H1 (cell line): ENCODE measurements around the gene EVA1B. TPM values are rescaled to one million over a fixed set of nuclear protein-coding genes. Genes with fewer than 3 reads are reported as not detected.

Experiments
- CTCF ChIA-PET: fragments of 300-600 bp; sonication (Branson Sonifier 250); formaldehyde crosslinking; loops from one replicate; lab custom pipeline; 2021; ENCODE audit not compliant: partially characterized antibody; lab: Charles Lee
- POLR2A ChIA-PET: fragments of 300-600 bp; sonication (Branson Sonifier 250); formaldehyde crosslinking; loops from one replicate; lab custom pipeline; 2021; ENCODE audit warnings: inconsistent platforms; ENCODE audit not compliant: partially characterized antibody; lab: Charles Lee
- DNase-seq, 2 experiments: peaks; one replicate each; pipeline versions ENCODE4 v3.0.0 to v3.0.0-alpha.2; 2010 to 2022; ENCODE audit warnings: low spot score in 2 of 2, low read depth in 1 of 2, mixed read lengths in 1 of 2
- FAIRE-seq: peaks from 2 replicates; lab custom pipeline; 2011; peaks lifted over from hg19 to GRCh38; lab: Jason Lieb, UNC
- H2AFZ ChIP-seq: 2 replicates; pipeline ENCODE4 v1.8.1; 2012; ENCODE audit warnings: low read length, inconsistent platforms
- H2AK5ac ChIP-seq: 2 replicates; pipeline ENCODE4 v1.6.1; 2013; ENCODE audit warnings: low read depth, low read length
- H2BK120ac ChIP-seq: replicated peaks from 2 replicates; pipeline ENCODE3; 2013; ENCODE audit warnings: low read depth, low read length, inconsistent platforms
- H2BK12ac ChIP-seq: 2 replicates; pipeline ENCODE4 v1.6.1; 2013; ENCODE audit warnings: low read depth, low read length
- H2BK15ac ChIP-seq: 2 replicates; pipeline ENCODE4 v1.6.1; 2013; ENCODE audit warnings: low read length
- H2BK20ac ChIP-seq: 2 replicates; pipeline ENCODE4 v1.6.1; 2013; ENCODE audit warnings: low read length
- H2BK5ac ChIP-seq: 2 replicates; pipeline ENCODE4 v1.6.1; 2013; ENCODE audit warnings: low read depth, low read length
- H3K14ac ChIP-seq: 2 replicates; pipeline ENCODE4 v1.6.1; 2013; ENCODE audit warnings: inconsistent platforms; ENCODE audit not compliant: insufficient read length
- H3K18ac ChIP-seq: 2 replicates; pipeline ENCODE4 v1.6.1; 2013; ENCODE audit warnings: low read length; ENCODE audit errors: extremely low read depth
- H3K23ac ChIP-seq: 2 replicates; pipeline ENCODE4 v1.6.1; 2013; ENCODE audit warnings: inconsistent platforms; ENCODE audit not compliant: insufficient read length
- H3K23me2 ChIP-seq: 2 replicates; pipeline ENCODE4 v1.6.1; 2013; ENCODE audit warnings: low read depth, low read length
- H3K27ac ChIP-seq: 2 replicates; pipeline ENCODE4 v1.6.1; 2011; ENCODE audit warnings: low read depth, low read length, inconsistent platforms
- H3K27me3 ChIP-seq, 4 experiments: replicated peaks in 1 of 4; 1 replicate in 1 of 4; 2 replicates in 3 of 4; pipeline versions ENCODE4 v1.6.1 to v1.8.1; 2011 to 2013; ENCODE audit warnings: low read length in 3 of 4, mild to moderate bottlenecking in 3 of 4, inconsistent platforms in 2 of 4, mixed read lengths in 2 of 4, moderate library complexity in 1 of 4; ENCODE audit not compliant: control insufficient read depth in 3 of 4, insufficient read depth in 3 of 4; ENCODE audit errors: extremely low read depth in 1 of 4
- H3K36me3 ChIP-seq, 4 experiments: 2 replicates each; pipeline versions ENCODE4 v1.6.1 to v1.8.1; 2011 to 2013; ENCODE audit warnings: mild to moderate bottlenecking in 4 of 4, low read length in 3 of 4, moderate library complexity in 2 of 4, control low read depth in 1 of 4, inconsistent platforms in 1 of 4; ENCODE audit not compliant: insufficient read depth in 4 of 4, control insufficient read depth in 2 of 4
- H3K4ac ChIP-seq: replicated peaks from 2 replicates; pipeline ENCODE3; 2013; ENCODE audit warnings: low read length, low read depth, mixed read lengths, inconsistent platforms; ENCODE audit not compliant: insufficient read length
- H3K4me1 ChIP-seq, 4 experiments: replicated peaks in 1 of 4; 1 replicate in 1 of 4; 2 replicates in 3 of 4; pipeline versions ENCODE4 v1.6.1 to v1.8.1; 2011 to 2013; ENCODE audit warnings: low read length in 3 of 4, inconsistent platforms in 2 of 4, mixed read lengths in 1 of 4; ENCODE audit not compliant: insufficient read depth in 4 of 4, control insufficient read depth in 3 of 4
- H3K4me2 ChIP-seq, 2 experiments: 2 replicates each; pipeline versions ENCODE4 v1.6.1 to v1.8.1; 2011 to 2013; ENCODE audit warnings: low read depth in 2 of 2, low read length in 2 of 2, control low read depth in 1 of 2, inconsistent platforms in 1 of 2, mild to moderate bottlenecking in 1 of 2; ENCODE audit not compliant: insufficient read depth in 1 of 2
- H3K4me3 ChIP-seq, 4 experiments: fragments of 200-600, 300-600 bp in 1 of 4; sonication (generic), shearing (Covaris generic), sonication (Bioruptor Twin) in 1 of 4; 2 replicates each; pipeline versions ENCODE4 v1.5.1 to v1.8.1; 2011 to 2016; ENCODE audit warnings: low read length in 4 of 4, low read depth in 3 of 4, control low read depth in 2 of 4, inconsistent platforms in 2 of 4, mild to moderate bottlenecking in 2 of 4, mixed read lengths in 1 of 4, moderate library complexity in 1 of 4; ENCODE audit not compliant: insufficient read depth in 2 of 4; ENCODE audit errors: extremely low read depth in 1 of 4
- H3K56ac ChIP-seq: replicated peaks from 2 replicates; pipeline ENCODE3; 2013; ENCODE audit warnings: low read depth, mild to moderate bottlenecking, mixed read lengths, low read length, inconsistent platforms; ENCODE audit not compliant: insufficient read length
- H3K79me1 ChIP-seq: 2 replicates; pipeline ENCODE4 v1.6.1; 2013; ENCODE audit warnings: low read depth, low read length, control low read depth
- H3K79me2 ChIP-seq, 2 experiments: 2 replicates each; pipeline versions ENCODE4 v1.6.1 to v1.8.1; 2012 to 2013; ENCODE audit warnings: low read length in 2 of 2, mild to moderate bottlenecking in 2 of 2, inconsistent platforms in 1 of 2; ENCODE audit not compliant: insufficient read depth in 2 of 2, control insufficient read depth in 1 of 2
- H3K9ac ChIP-seq, 4 experiments: replicated peaks in 1 of 4; 1 replicate in 1 of 4; 2 replicates in 3 of 4; pipeline versions ENCODE4 v1.6.1 to v1.8.1; 2011 to 2013; ENCODE audit warnings: low read depth in 3 of 4, low read length in 3 of 4, control low read depth in 2 of 4, mild to moderate bottlenecking in 2 of 4, moderate library complexity in 2 of 4, inconsistent platforms in 1 of 4; ENCODE audit errors: extremely low read depth in 1 of 4
- H3K9me3 ChIP-seq, 2 experiments: 2 replicates each; pipeline versions ENCODE4 v1.6.1 to v1.8.1; 2012 to 2013; ENCODE audit warnings: mild to moderate bottlenecking in 2 of 2, moderate library complexity in 2 of 2, control low read depth in 1 of 2, inconsistent platforms in 1 of 2, low read depth in 1 of 2, low read length in 1 of 2, mixed read lengths in 1 of 2; ENCODE audit not compliant: insufficient read depth in 2 of 2
- H4K20me1 ChIP-seq, 2 experiments: replicated peaks in 1 of 2; 2 replicates each; pipeline versions ENCODE3 to v1.8.1; 2011 to 2013; ENCODE audit warnings: inconsistent platforms in 2 of 2, low read length in 2 of 2, mild to moderate bottlenecking in 1 of 2; ENCODE audit not compliant: insufficient read depth in 2 of 2, control insufficient read depth in 1 of 2
- H4K5ac ChIP-seq: 2 replicates; pipeline ENCODE4 v1.6.1; 2013; ENCODE audit warnings: low read length, low read depth, mixed read lengths, inconsistent platforms; ENCODE audit not compliant: insufficient read length
- H4K8ac ChIP-seq: 2 replicates; pipeline ENCODE4 v1.8.0; 2013; ENCODE audit warnings: mild to moderate bottlenecking, moderate library complexity, low read length, inconsistent platforms; ENCODE audit not compliant: insufficient read depth; ENCODE audit errors: extremely low read depth
- H4K91ac ChIP-seq: replicated peaks from 2 replicates; pipeline ENCODE3; 2013; ENCODE audit warnings: low read length, mixed read lengths, inconsistent platforms; ENCODE audit not compliant: insufficient read length
- CTCF ChIP-seq, 3 experiments: IDR thresholded peaks; 1 replicate in 2 of 3; 2 replicates in 1 of 3; pipeline versions ENCODE4 v1.5.1 to v1.6.1; 2011; ENCODE audit warnings: low read length in 3 of 3, mild to moderate bottlenecking in 3 of 3, inconsistent platforms in 2 of 3, low read depth in 1 of 3, moderate library complexity in 1 of 3; ENCODE audit not compliant: insufficient read depth in 1 of 3; ENCODE audit errors: control extremely low read depth in 1 of 3
- RAD21 ChIP-seq, 2 experiments: IDR thresholded peaks in 1 of 2; conservative IDR thresholded peaks in 1 of 2; 2 replicates each; pipeline ENCODE4 v1.6.1; 2011; ENCODE audit warnings: low read depth in 2 of 2, low read length in 2 of 2, improper control_type of control experiment in 1 of 2, inconsistent platforms in 1 of 2, mild to moderate bottlenecking in 1 of 2, moderate library complexity in 1 of 2
- USF2 ChIP-seq: IDR thresholded peaks from 2 replicates; pipeline ENCODE4 v1.6.1; 2011; ENCODE audit warnings: low read length, improper control_type of control experiment
- YY1 ChIP-seq: IDR thresholded peaks from 2 replicates; pipeline ENCODE4 v1.6.1; 2011; ENCODE audit warnings: low read depth, mild to moderate bottlenecking, low read length
- WGBS, 2 experiments: shearing (Covaris generic) in 1 of 2; methylation state at CpG; one replicate each; pipeline versions ENCODE4 v1.1.6 to v1.1.7; 2013 to 2015; ENCODE audit warnings: low lambda C conversion rate in 2 of 2, mixed read lengths in 2 of 2, inconsistent platforms in 1 of 2, low coverage in 1 of 2, missing lambda C conversion rate in 1 of 2; ENCODE audit not compliant: insufficient replicate concordance in 2 of 2, insufficient coverage in 1 of 2, insufficient read length in 1 of 2; ENCODE audit errors: extremely low coverage in 1 of 2, missing lambda C conversion rate in 1 of 2; 5-methylcytosine and 5-hydroxymethylcytosine counted together
- polyA plus RNA-seq, 7 experiments: library from polyadenylated mRNA; depleted of rRNA in 3 of 7; stranded (reverse) in 5 of 7; unstranded in 2 of 7; fragments of >200 nt in 5 of 7; fragments of 200-250 nt in 2 of 7; gene quantifications; 1 replicate in 5 of 7; 2 replicates in 1 of 7; 4 replicates in 1 of 7; pipeline versions ENCODE4 v1.2.1 to v1.2.3, GENCODE V29; 2011 to 2013; ENCODE audit warnings: missing spikeins in 2 of 7, mixed read lengths in 2 of 7
- total RNA-seq: library from RNA; stranded (reverse); fragmentation: NEBNext Ultra II Directional; extraction: Animal tissue kit (Norgen Biotek cat#: 25700); gene quantifications from 2 replicates; pipeline ENCODE4 v1.2.1, GENCODE V29; 2021

Gene EVA1B
- total and polyA plus RNA-seq, 2 of the 8 experiments (the other 6 are each of a cell fraction or from before 2014, with no cell fraction given): 10.0 to 19.9 TPM

- WGBS, 2 experiments: 84% methylated on average over 4 of the region's 4 CpGs; no CpG with 5 or more reads in 1 of the 2 experiments
- FAIRE-seq (no peak), DNase-seq (no peak)
- H2BK12ac ChIP-seq: no peak overlapping the region
- no peak overlapping the region; the same call in 1 of the 2 replicates for H2BK5ac ChIP-seq
- no peak overlapping the region for H2AFZ ChIP-seq
- H4K91ac ChIP-seq: no peak overlapping the region
- H3K23me2 ChIP-seq: no peaks in the 10 kb centered on the region
- no peak overlapping the region for H3K23ac ChIP-seq
- no peaks in the 10 kb centered on the region; the same call in none of the 2 replicates for H3K79me1 ChIP-seq
- no peak overlapping the region for H2BK20ac ChIP-seq
- no peak overlapping the region for H3K14ac ChIP-seq
- H3K4ac ChIP-seq: no peak overlapping the region
- H3K9me3 ChIP-seq: no peaks in the 10 kb centered on the region
- H4K20me1 ChIP-seq: peaks cover 4 to 5% of the 10 kb centered on the region in 2 experiments
- no peak overlapping the region for H2BK120ac ChIP-seq
- H3K27me3 ChIP-seq: no peaks in the 10 kb centered on the region
- no peak overlapping the region for H4K8ac ChIP-seq
- ChIA-PET CTCF (interaction anchor here (0.9 to 13.3 kb wide), 6 partner anchors 8 to 66 kb away, joined by 3 to 150 read pairs (median 6); no protein-coding TSS in a partner anchor), POLR2A (interaction anchor here (1.0 kb wide), 1 partner anchor 33 kb away, joined by 3 read pairs; the partner anchor contains the start of gene EVA1B)
- no peak overlapping the region for H4K5ac ChIP-seq
- H3K79me2 ChIP-seq: peaks cover 0 to 2% of the 10 kb centered on the region in 2 experiments; a peak in 1 of 4 replicates
- no peak overlapping the region for H3K27ac ChIP-seq
- H3K4me1 ChIP-seq: peaks cover 0 to 6% (median 0%) of the 10 kb centered on the region in 4 experiments; a peak in 1 of 7 replicates
- TF ChIP-seq CTCF (IDR thresholded peaks at IDR 0.05; ENCODE audit: control extremely low read depth in 1 of 3, insufficient read depth in 1 of 3, low read depth in 1 of 3, low read length in 3 of 3): peak in 1 of 3 experiments; percentile 9; a peak in 1 of 4 replicates
- no peak for TF ChIP-seq YY1
- TF ChIP-seq RAD21 (IDR thresholded peaks at IDR 0.05 in 1 of 2, conservative IDR thresholded peaks at IDR 0.05 in 1 of 2; ENCODE audit: low read depth in 2 of 2, low read length in 2 of 2): peak; percentile 14 to 25; a peak in 3 of 4 replicates
- 0 out of 2 replicates have a peak, but pooled peaks have one; percentile 30 for TF ChIP-seq USF2
- no peak overlapping the region for H3K56ac ChIP-seq
- no peak overlapping the region for H2AK5ac ChIP-seq
- H3K9ac ChIP-seq: no peak overlapping the region
- no peak overlapping the region for H3K4me2 ChIP-seq
- no peak overlapping the region for H2BK15ac ChIP-seq
- no peak overlapping the region for H3K4me3 ChIP-seq
- no peak overlapping the region for H3K18ac ChIP-seq
- H3K36me3 ChIP-seq: peaks cover 4 to 23% (median 12%) of the 10 kb centered on the region in 4 experiments; a peak in 6 of 8 replicates
These were observed 32.4 kb upstream of the EVA1B start for GRCh38 chr1:36355811-36356210.
